Measurements from ENCODE around the gene DEFB114.

The DEFB114 gene

GRCh38 chr6:49939993-49940498 lies 23.9 kb downstream of the DEFB114 start:
- Histone ChIP-seq H3K27me3 (ENCODE audit: insufficient read depth, poor library complexity, severe bottlenecking) (no peaks in the 10 kb centered on the region), H3K4me3 (replicated peaks; ENCODE audit: insufficient read depth, low read length) (no peak overlapping the region), H3K27ac (replicated peaks) (no peak overlapping the region)
- no peak for TF ChIP-seq REST (IDR thresholded peaks at IDR 0.05; ENCODE audit: insufficient replicate concordance, low read depth)
- no peak for TF ChIP-seq CTCF (IDR thresholded peaks at IDR 0.05; ENCODE audit: insufficient read depth, low read length)
- TF ChIP-seq SPI1 (IDR thresholded peaks at IDR 0.05; ENCODE audit: borderline replicate concordance, low read depth) = no peak
- no peak for TF ChIP-seq GABPA (IDR thresholded peaks at IDR 0.05; ENCODE audit: low read depth)
- no peak for TF ChIP-seq POLR2AphosphoS5 (IDR thresholded peaks at IDR 0.05; ENCODE audit: low read depth)
- DNase-seq (ENCODE audit: low read depth in 1 of 2, low spot score in 1 of 2) = no peak

- Histone ChIP-seq H3K4me3 (replicated peaks; ENCODE audit: insufficient read depth, low read length) (no peak overlapping the region), H3K27ac (replicated peaks) (no peak overlapping the region), H3K27me3 (ENCODE audit: insufficient read depth, poor library complexity, severe bottlenecking) (no peaks in the 10 kb centered on the region)
- no peak for DNase-seq (ENCODE audit: low read depth in 1 of 2, low spot score in 1 of 2)
- TF ChIP-seq REST (IDR thresholded peaks at IDR 0.05; ENCODE audit: insufficient replicate concordance, low read depth) (no peak), POLR2AphosphoS5 (IDR thresholded peaks at IDR 0.05; ENCODE audit: low read depth) (no peak), GABPA (IDR thresholded peaks at IDR 0.05; ENCODE audit: low read depth) (no peak), SPI1 (IDR thresholded peaks at IDR 0.05; ENCODE audit: borderline replicate concordance, low read depth) (no peak), CTCF (IDR thresholded peaks at IDR 0.05; ENCODE audit: insufficient read depth, low read length) (no peak)
Measured at GRCh38 chr6:49937811-49938210, 26.2 kb downstream of the DEFB114 start.

- TF ChIP-seq POLR2AphosphoS5 (IDR thresholded peaks at IDR 0.05; ENCODE audit: low read depth) (no peak), SPI1 (IDR thresholded peaks at IDR 0.05; ENCODE audit: borderline replicate concordance, low read depth) (no peak), REST (IDR thresholded peaks at IDR 0.05; ENCODE audit: insufficient replicate concordance, low read depth) (no peak), CTCF (IDR thresholded peaks at IDR 0.05; ENCODE audit: insufficient read depth, low read length) (no peak), GABPA (IDR thresholded peaks at IDR 0.05; ENCODE audit: low read depth) (no peak)
- H3K27me3 ChIP-seq (ENCODE audit: insufficient read depth, poor library complexity, severe bottlenecking) = no peaks in the 10 kb centered on the region
- H3K4me3 ChIP-seq (replicated peaks; ENCODE audit: insufficient read depth, low read length) = no peak overlapping the region
- DNase-seq (ENCODE audit: low read depth in 1 of 2, low spot score in 1 of 2) = no peak
- H3K27ac ChIP-seq (replicated peaks) = no peak overlapping the region
Measured at GRCh38 chr6:49937017-49937416, 26.9 kb downstream of the DEFB114 start.

Data from HL-60 (cell line).